Superior temporal gyrus (tissue), 1 donor: ENCODE measurements around the gene MTNR1A.
A peak's percentile ranks its signal among the peaks of the same experiment; 100 is the strongest.

Experiments used
- DNase-seq: peaks from one replicate; pipeline ENCODE4 v3.0.0-alpha.2; 2016; ENCODE audit errors: extremely low spot score

The MTNR1A gene

DNA sequence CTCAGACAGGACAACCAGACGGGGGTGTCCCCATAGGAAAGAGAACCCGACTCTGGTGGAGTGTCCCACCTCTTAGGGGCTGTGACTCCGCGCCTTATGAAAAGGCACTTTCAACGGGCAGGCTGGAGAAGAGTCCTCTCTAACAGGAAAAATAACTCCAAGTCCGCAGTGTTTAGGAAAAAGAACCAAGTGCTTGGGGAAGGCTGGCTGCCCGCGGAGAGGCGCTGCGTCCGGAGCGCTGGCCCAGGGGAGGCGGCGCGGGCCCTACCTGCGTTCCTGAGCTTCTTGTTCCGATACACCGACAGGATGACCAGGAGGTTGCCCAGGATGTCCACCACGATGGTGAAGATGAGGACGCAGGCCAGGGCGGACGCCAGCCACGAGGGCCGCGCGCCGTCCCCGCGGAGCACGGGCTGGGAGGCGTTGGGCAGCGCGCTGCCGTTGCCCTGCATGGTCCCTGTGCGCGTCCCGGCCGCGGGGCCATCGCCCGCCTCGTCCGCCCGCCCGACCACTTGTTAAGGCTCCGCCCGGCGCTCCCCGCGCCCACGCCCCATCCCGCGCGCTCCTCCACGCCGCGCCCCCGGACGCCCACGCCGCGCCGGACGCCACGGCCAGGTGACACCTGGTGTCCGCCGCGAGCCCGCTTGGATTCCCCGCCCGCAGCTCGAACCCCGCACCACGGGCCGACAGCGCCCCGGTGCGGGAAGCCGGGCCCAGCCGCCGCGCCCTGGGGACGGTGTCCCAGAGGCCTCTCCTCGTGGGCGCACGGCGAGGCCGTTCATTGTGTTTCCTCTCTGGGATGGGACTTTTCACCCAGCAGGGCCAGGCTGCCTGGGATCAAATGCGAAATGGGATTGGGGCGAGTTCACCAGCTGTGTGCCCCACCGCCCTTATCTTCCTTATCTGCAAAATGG is at the start of gene MTNR1A:
Gene MTNR1A, minus strand, starts transcription at position 654 of the 914 bp plus-strand sequence. Its CDS starts 202 bp downstream, at position 452.
- no peak for DNase-seq

- DNase-seq = no peak
These were observed 48.9 kb upstream of the MTNR1A start for GRCh38 chr4:186604124-186604807.

GRCh38 chr4:186602978-186603377 is 47.6 kb upstream of the MTNR1A start:
- no peak for DNase-seq

GRCh38 chr4:186599483-186599882 is 44.1 kb upstream of the MTNR1A start:
- no peak for DNase-seq

DNA sequence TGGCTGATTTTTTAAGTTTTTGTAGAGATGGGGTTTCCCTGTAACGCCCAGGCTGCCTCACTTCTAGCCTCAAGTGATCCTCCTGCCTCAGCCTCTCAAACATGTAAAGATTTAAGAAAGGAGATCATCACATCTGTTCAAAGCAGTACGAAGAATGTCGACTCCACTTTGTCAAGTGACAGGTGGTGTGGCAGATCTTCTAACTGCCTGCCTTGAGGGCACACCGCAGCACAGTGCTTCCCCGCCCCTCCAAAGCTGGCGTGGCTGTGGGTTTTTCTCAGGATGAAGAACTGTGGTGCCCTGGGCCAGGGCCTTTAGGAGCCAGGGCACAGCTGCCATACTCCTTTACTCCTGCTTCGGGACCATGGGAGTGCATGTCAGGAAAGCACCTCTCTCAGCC is 43.3 kb upstream of the MTNR1A start:
- DNase-seq = no peak

DNA sequence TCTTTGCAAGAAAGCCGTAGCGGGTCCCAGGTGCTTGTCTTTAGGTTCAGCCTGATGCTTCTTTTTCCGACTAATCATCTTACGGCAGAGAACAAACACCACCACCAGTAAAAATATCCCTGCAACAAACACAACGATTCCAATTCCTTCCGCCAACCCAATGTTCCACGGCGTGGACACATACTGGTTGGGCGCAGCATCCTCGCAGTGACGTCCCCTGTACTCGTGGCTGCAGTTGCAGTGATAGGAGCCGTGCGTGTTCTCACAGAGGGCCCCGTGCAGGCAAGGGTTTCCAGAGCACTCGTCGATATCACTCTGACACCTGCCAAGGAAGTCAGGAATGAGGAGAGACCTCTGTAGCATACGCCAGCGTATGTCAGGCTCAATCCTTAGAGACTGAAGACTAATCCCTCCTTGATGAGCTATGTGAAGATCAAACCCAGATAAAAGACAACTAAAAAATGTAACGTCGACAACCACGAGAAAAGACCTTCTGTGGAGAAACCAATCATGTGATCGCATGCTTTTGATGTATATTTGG is 41.6 kb upstream of the MTNR1A start:
- DNase-seq = no peak

GRCh38 chr4:186596346-186596745 is 41.0 kb upstream of the MTNR1A start:
- DNase-seq = no peak

DNA sequence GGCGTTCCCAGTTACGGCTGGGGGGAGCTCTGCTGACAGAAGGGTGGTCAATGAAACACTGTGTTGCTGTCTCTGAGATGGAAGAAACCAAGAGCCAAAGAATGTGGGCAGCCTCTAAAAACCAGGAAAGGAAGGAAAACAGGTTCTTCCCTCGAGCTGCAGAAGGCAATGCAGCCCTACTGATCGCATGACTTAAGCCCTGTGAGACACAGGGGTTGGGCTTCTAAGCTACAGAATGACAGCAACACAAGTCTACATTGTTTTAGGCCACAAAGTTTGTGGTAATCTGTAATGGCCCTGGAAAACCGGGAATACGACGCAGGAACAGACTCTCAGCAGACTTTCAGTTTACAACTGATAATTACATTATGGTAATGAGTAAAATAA is 38.2 kb upstream of the MTNR1A start:
- no peak for DNase-seq

DNA sequence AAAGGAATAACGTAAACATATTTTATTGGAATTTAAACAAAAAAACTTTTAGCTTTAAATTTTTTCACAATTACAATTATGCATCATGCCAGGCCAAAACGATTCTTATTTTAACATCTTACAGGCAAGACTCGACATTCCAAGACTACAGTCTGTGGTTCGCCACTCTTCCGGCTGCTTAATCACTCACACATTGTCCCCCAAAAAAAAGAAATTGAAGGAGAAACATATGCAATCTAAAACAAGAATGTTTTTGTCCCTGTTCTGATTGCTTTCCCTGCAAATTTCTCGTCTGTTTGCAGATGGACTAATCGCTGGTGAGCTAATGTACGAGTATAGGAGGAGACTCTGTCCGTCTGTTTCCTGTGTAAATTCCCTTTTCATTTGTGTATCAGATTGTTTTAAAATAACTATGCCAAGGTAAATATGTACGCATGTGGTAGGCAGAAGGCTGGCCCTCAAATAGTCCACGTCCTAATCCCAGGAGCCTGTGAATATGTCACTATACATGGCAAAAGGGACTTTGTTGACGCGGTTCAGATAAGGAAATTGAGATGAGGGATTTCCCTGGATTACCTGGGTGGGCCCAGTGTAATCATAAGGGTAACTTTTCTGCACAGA is 37.7 kb upstream of the MTNR1A start:
- DNase-seq = no peak

DNA sequence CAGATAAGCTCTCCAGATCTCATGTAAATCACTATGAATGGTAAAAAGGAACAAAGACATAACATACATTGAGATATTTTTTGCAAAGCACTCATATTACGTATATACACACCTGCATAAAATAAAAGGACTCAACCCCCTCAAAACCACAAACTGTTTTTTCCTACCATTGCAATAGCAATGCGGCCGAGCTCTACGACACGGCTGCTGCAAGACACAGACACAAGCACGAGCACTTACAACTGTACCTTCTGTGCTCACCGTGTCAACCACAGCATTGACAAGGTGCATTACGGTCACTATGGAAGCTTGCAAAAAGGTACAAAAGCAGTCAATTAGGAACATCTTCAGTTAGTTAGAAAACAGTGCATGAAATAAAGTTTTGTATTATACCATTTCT is 37.1 kb upstream of the MTNR1A start:
- DNase-seq = no peak

GRCh38 chr4:186591651-186592050 is 36.3 kb upstream of the MTNR1A start:
- no peak for DNase-seq

GRCh38 chr4:186588503-186588902 is 33.1 kb upstream of the MTNR1A start:
- DNase-seq = no peak

GRCh38 chr4:186587416-186588018 is 32.1 kb upstream of the MTNR1A start:
- peak; percentile 85 for DNase-seq

GRCh38 chr4:186586205-186586604 is 30.8 kb upstream of the MTNR1A start:
- no peak for DNase-seq

DNA sequence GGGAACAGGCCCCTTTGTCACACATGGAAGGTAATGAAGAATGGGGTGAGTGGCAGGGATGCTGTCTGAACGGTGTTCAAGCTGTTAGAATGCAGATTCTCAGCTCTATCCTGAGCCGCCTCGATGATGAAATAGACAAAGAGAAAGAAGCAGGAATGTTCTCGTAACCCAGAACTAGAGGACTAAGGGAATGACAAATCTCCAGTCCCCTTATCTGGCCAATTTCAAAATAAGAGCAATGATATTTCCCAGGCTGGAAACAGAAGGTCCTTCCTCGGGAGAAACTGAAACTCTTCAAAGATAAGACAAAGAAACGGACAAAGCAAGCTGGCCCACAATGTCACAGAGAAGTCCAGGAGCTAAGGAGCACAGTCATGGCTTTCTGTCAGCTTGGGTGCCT is 29.5 kb upstream of the MTNR1A start:
- no peak for DNase-seq

DNA sequence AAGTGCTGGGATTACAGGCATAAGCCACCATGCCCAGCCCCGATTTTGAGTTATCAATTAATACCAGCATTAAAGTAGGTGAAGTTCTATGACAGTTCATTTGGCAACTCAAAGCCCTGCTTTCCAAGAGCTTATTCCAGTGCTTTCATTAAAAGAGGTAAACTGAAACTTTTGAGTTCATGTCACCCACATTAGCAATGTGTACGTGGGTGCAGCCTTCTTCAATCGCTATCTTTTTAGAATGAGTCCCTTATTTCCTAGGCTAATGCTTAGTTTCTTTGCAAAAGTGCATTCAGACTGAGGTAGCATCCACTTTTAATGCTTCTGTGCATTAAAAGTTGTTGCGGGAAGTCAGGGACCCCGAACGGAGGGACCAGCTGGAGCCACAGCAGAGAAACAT is 26.1 kb upstream of the MTNR1A start:
- no peak for DNase-seq

- no peak for DNase-seq
These were observed 25.3 kb upstream of the MTNR1A start for GRCh38 chr4:186580669-186581068.

GRCh38 chr4:186570193-186570996 is 15.0 kb upstream of the MTNR1A start:
- no peak for DNase-seq

GRCh38 chr4:186569533-186570192 is 14.3 kb upstream of the MTNR1A start:
- no peak for DNase-seq

DNA sequence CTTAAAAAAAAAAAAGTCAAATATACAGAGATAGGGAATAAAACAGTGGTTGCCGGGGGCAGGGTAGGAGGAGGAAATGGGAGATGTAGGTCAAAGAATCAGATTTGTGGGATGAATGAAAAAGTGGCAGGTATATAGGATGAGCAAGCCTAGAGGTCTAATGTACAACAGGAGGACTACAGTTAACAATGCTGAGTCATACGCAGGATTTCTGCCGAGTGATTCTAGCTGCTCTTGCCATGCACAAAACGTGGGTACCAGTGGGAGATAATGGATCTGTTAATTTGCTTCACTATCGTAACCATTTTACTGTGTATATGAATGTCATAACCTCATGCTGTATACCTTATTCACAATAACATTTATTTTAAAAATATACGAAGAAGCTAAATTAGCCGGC is 10.7 kb upstream of the MTNR1A start:
- no peak for DNase-seq

DNA sequence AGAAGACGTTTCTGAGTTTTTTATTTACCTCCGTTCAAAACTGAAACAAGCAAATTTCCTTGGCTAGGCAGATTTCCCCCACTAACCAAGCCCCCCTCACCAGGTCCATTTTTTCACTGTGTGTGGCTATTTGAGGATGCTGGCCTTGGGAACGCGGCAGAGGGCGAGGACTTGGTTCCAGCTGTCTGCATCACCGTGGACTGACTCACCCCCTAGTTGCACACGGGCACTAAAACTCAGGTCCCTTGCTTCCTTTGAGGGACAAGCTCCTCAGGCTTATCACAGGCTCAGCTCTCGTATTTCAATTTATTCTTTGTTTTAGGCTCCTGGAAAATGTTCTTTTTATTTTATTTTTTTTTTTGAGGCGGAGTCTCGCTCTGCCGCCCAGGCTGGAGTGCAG is 8.4 kb upstream of the MTNR1A start:
- no peak for DNase-seq
